Endothelial cell of umbilical vein (primary cell): ENCODE results near the gene ANK2.

Experiments
- CTCF ChIP-seq, 2 donors: IDR thresholded peaks; 1 replicate in 1 of 2; 2 replicates in 1 of 2; pipeline ENCODE4 v1.5.1; 2011; ENCODE audit warnings: low read length in 2 of 2, mild to moderate bottlenecking in 2 of 2, moderate library complexity in 2 of 2, control low read depth in 1 of 2, inconsistent platforms in 1 of 2, low read depth in 1 of 2; ENCODE audit not compliant: insufficient read depth in 1 of 2; ENCODE audit errors: extremely low read depth in 1 of 2
- EZH2 ChIP-seq: IDR thresholded peaks from 2 replicates; pipeline ENCODE4 v1.6.1; 2012; ENCODE audit warnings: borderline replicate concordance, low read depth, mild to moderate bottlenecking, moderate library complexity, low read length, inconsistent platforms; ENCODE audit not compliant: severe bottlenecking
- FOS ChIP-seq: IDR thresholded peaks from 2 replicates; pipeline ENCODE4 v1.6.1; 2011; ENCODE audit warnings: mild to moderate bottlenecking, low read length, moderate library complexity, borderline replicate concordance; ENCODE audit not compliant: insufficient read depth
- GATA2 ChIP-seq: IDR thresholded peaks from 2 replicates; pipeline ENCODE4 v1.7.0; 2011; ENCODE audit warnings: low read depth, mild to moderate bottlenecking, moderate library complexity, mixed read lengths, low read length; ENCODE audit not compliant: insufficient read length, insufficient read depth
- JUN ChIP-seq: IDR thresholded peaks from 2 replicates; pipeline ENCODE4 v1.6.1; 2011; ENCODE audit warnings: borderline replicate concordance, low read depth; ENCODE audit not compliant: insufficient read length, insufficient read depth
- MAX ChIP-seq: IDR thresholded peaks from 2 replicates; pipeline ENCODE4 v1.6.1; 2011; ENCODE audit not compliant: insufficient read depth, insufficient read length
- MYC ChIP-seq: IDR thresholded peaks from one replicate; pipeline ENCODE4 v1.6.1; 2011; ENCODE audit warnings: mild to moderate bottlenecking, low read depth, low read length
- POLR2A ChIP-seq: IDR thresholded peaks from 2 replicates; pipeline ENCODE4 v1.6.1; 2012; ENCODE audit warnings: low read depth, mild to moderate bottlenecking, control low read depth, low read length
- POLR2AphosphoS5 ChIP-seq: IDR thresholded peaks from 2 replicates; pipeline ENCODE4 v1.6.1; 2012; ENCODE audit warnings: low read depth, mild to moderate bottlenecking, control low read depth, low read length, moderate library complexity; ENCODE audit not compliant: insufficient read depth

- TF ChIP-seq EZH2 = no peak
- TF ChIP-seq POLR2AphosphoS5 = no peak
- TF ChIP-seq JUN = no peak
- no peak for TF ChIP-seq CTCF (IDR thresholded peaks at IDR 0.05; ENCODE audit: extremely low read depth in 1 of 2, insufficient read depth in 1 of 2, low read depth in 1 of 2, low read length in 2 of 2)
- TF ChIP-seq MAX = no peak
- no peak for TF ChIP-seq POLR2A
- TF ChIP-seq FOS = no peak
- no peak for TF ChIP-seq MYC
- TF ChIP-seq GATA2 = no peak
Measured at GRCh38 chr4:113356453-113356852, 307.0 kb downstream of the ANK2 start.
